ENCODE results near the gene GRM4. TPM values are rescaled to one million over a fixed set of nuclear protein-coding genes. Genes with fewer than 3 reads are reported as not detected.

GRM4 gene
- total and polyA plus RNA-seq, 10 of the 15 experiments (the other 5 are each of a cell fraction or from before 2014, with no cell fraction given), result 0.01 to 0.31 (median 0.05) TPM; not detected in 2

GRCh38 chr6:34152806-34153520 is 7.1 kb upstream of the GRM4 start:
- intact Hi-C loops (cut with micrococcal nuclease; ENCODE audit: unreplicated experiment) (loop anchor here (10.0 kb wide), 1 partner anchor 568 kb away; the partner anchor contains the start of gene BAK1), in situ Hi-C loops (cut with MboI) (loop anchor here (10.0 kb wide), 1 partner anchor 98 kb away; no protein-coding TSS in a partner anchor)
- WGBS (ENCODE audit: insufficient coverage, insufficient replicate concordance, low lambda C conversion rate, missing lambda C conversion rate), result 65% methylated on average over 10 of the region's 10 CpGs
- no peak for ATAC-seq
- H3K4me1 ChIP-seq (ENCODE audit: control insufficient read depth, insufficient read depth, low read length), result peaks cover 26% of the 10 kb centered on the region
- FAIRE-seq, result no peak
- no peak overlapping the region for H2AFZ ChIP-seq (ENCODE audit: control insufficient read depth, low read depth, low read length)
- no peak for DNase-seq (ENCODE audit: low read depth, low spot score)
- no peak overlapping the region for H3K27ac ChIP-seq (ENCODE audit: control insufficient read depth, insufficient read depth)
- H3K9me3 ChIP-seq (replicated peaks; ENCODE audit: control insufficient read depth, insufficient read depth, low read length), result no peaks in the 10 kb centered on the region; the same call in 2 of the 3 replicates
- no peaks in the 10 kb centered on the region for H3K79me2 ChIP-seq (ENCODE audit: control insufficient read depth, insufficient read depth, low read length)
- H3K9ac ChIP-seq (ENCODE audit: control insufficient read depth, insufficient read depth, low read length), result no peak overlapping the region
- H3K4me3 ChIP-seq, result no peak overlapping the region
- H3K4me2 ChIP-seq (ENCODE audit: control insufficient read depth, insufficient read depth), result no peak overlapping the region
- ChIA-PET CTCF (interaction anchor here (0.9 to 2.8 kb wide), 3 partner anchors 9 to 383 kb away, joined by 3 to 13 read pairs (median 3); no protein-coding TSS in a partner anchor), SMC1A (ENCODE audit: uncharacterized antibody, unreplicated experiment) (no interaction called here), RAD21 (ENCODE audit: unreplicated experiment) (no interaction called here), POLR2A (no interaction called here)
- no peaks in the 10 kb centered on the region for H3K36me3 ChIP-seq (ENCODE audit: control insufficient read depth in 2 of 2, insufficient read depth in 2 of 2, low read length in 1 of 2)
- H4K20me1 ChIP-seq (ENCODE audit: control insufficient read depth, insufficient read depth), result no peaks in the 10 kb centered on the region
- no TSS peak for BruUV-seq (replicated peaks)
- peaks cover 3% of the 10 kb centered on the region in 2 experiments; a peak in 3 of 4 replicates for H3K27me3 ChIP-seq (replicated peaks in 1 of 2; ENCODE audit: control insufficient read depth in 2 of 2, insufficient read depth in 2 of 2, low read length in 1 of 2)
- no peak for TF ChIP-seq TCF12 (IDR thresholded peaks at IDR 0.05; ENCODE audit: low read depth, low read length)
- no peak for TF ChIP-seq WRNIP1 (IDR thresholded peaks at IDR 0.05; ENCODE audit: borderline replicate concordance, low read depth, low read length)
- no peak for TF ChIP-seq ZSCAN29 (IDR thresholded peaks at IDR 0.05)
- no peak for TF ChIP-seq POLR2AphosphoS5 (IDR thresholded peaks at IDR 0.05; ENCODE audit: low read length)
- TF ChIP-seq, protein P1, sequence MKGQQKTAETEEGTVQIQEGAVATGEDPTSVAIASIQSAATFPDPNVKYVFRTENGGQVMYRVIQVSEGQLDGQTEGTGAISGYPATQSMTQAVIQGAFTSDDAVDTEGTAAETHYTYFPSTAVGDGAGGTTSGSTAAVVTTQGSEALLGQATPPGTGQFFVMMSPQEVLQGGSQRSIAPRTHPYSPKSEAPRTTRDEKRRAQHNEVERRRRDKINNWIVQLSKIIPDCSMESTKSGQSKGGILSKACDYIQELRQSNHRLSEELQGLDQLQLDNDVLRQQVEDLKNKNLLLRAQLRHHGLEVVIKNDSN (IDR thresholded peaks at IDR 0.05; ENCODE audit: borderline replicate concordance, extremely low read length, insufficient read depth, low read depth, low read length), result no peak
- no peak for TF ChIP-seq MLLT1 (IDR thresholded peaks at IDR 0.05)
- no peak for TF ChIP-seq SUZ12 (IDR thresholded peaks at IDR 0.05; ENCODE audit: unreplicated experiment)
- TF ChIP-seq, protein P2, sequence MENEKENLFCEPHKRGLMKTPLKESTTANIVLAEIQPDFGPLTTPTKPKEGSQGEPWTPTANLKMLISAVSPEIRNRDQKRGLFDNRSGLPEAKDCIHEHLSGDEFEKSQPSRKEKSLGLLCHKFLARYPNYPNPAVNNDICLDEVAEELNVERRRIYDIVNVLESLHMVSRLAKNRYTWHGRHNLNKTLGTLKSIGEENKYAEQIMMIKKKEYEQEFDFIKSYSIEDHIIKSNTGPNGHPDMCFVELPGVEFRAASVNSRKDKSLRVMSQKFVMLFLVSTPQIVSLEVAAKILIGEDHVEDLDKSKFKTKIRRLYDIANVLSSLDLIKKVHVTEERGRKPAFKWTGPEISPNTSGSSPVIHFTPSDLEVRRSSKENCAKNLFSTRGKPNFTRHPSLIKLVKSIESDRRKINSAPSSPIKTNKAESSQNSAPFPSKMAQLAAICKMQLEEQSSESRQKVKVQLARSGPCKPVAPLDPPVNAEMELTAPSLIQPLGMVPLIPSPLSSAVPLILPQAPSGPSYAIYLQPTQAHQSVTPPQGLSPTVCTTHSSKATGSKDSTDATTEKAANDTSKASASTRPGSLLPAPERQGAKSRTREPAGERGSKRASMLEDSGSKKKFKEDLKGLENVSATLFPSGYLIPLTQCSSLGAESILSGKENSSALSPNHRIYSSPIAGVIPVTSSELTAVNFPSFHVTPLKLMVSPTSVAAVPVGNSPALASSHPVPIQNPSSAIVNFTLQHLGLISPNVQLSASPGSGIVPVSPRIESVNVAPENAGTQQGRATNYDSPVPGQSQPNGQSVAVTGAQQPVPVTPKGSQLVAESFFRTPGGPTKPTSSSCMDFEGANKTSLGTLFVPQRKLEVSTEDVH (IDR thresholded peaks at IDR 0.05; ENCODE audit: low read depth, partially characterized antibody), result no peak
- TF ChIP-seq MXI1 (IDR thresholded peaks at IDR 0.05; ENCODE audit: low read depth, low read length), result no peak
- TF ChIP-seq SMAD1 (IDR thresholded peaks at IDR 0.05; ENCODE audit: low read depth, partially characterized antibody), result no peak
- TF ChIP-seq RCOR1 (conservative IDR thresholded peaks at IDR 0.05; ENCODE audit: low read depth, low read length), result no peak
- no peak for TF ChIP-seq SMC3 (IDR thresholded peaks at IDR 0.05; ENCODE audit: borderline replicate concordance, low read length)
- no peak for TF ChIP-seq JUNB (IDR thresholded peaks at IDR 0.05)
- no peak for TF ChIP-seq NR2F1 (conservative IDR thresholded peaks at IDR 0.05)
- TF ChIP-seq PAX8 (IDR thresholded peaks at IDR 0.05), result no peak
- TF ChIP-seq ATF2 (IDR thresholded peaks at IDR 0.05; ENCODE audit: low read length), result no peak
- no peak for TF ChIP-seq TCF3 (IDR thresholded peaks at IDR 0.05; ENCODE audit: borderline replicate concordance, insufficient read depth, low read depth, low read length)
- no peak for TF ChIP-seq NFYA (IDR thresholded peaks at IDR 0.05; ENCODE audit: borderline replicate concordance, low read depth, low read length)

Measured in GM12878 (cell line).